Right lobe of liver (tissue), 6 donors: ENCODE data around the gene PRKCA. TPM values are rescaled to one million over a fixed set of nuclear protein-coding genes. Genes with fewer than 3 reads are reported as not detected.

Experiments used
- ATAC-seq, 4 donors: fragments of 200-7000 bp; cut with Tn5 transposase; one replicate each; pipeline ENCODE4 v1.9.1; 2020; ENCODE audit warnings: mild to moderate bottlenecking in 4 of 4, moderate library complexity in 4 of 4
- DNase-seq, 3 donors: peaks; one replicate each; pipeline ENCODE4 v3.0.0-alpha.2; 2020
- H3K27ac ChIP-seq, 3 donors: fragments of 200-600 bp; one replicate each; pipeline ENCODE4 v1.8.0; 2022
- H3K27me3 ChIP-seq, 2 donors: fragments of 200-600 bp; one replicate each; pipeline ENCODE4 v1.8.0; 2022
- H3K36me3 ChIP-seq, 4 donors: fragments of 200-600 bp; sonication (generic) in 1 of 4; one replicate each; pipeline versions ENCODE4 v1.5.1 to v1.8.0; 2017 to 2022; ENCODE audit warnings: control low read depth in 1 of 4
- H3K4me1 ChIP-seq, 4 donors: fragments of 200-600 bp; sonication (generic) in 1 of 4; one replicate each; pipeline versions ENCODE4 v1.5.1 to v1.8.0; 2017 to 2022; ENCODE audit warnings: control low read depth in 1 of 4
- H3K4me3 ChIP-seq, 3 donors: fragments of 200-600 bp; one replicate each; pipeline ENCODE4 v1.8.0; 2022
- H3K9me3 ChIP-seq, 4 donors: fragments of 200-600 bp; sonication (generic) in 1 of 4; one replicate each; pipeline versions ENCODE4 v1.5.1 to v1.8.0; 2017 to 2022; ENCODE audit warnings: control low read depth in 1 of 4
- POLR2A ChIP-seq: fragments of 450-650 bp; IDR thresholded peaks from one replicate; pipeline ENCODE4 v1.6.1; 2017; ENCODE audit warnings: antibody characterized with exemption, mild to moderate bottlenecking
- WGBS: methylation state at CpG from one replicate; pipeline ENCODE4 v1.1.6; 2018; ENCODE audit warnings: low coverage, low lambda C conversion rate; ENCODE audit not compliant: insufficient coverage; ENCODE audit errors: missing lambda C conversion rate; 5-methylcytosine and 5-hydroxymethylcytosine counted together
- intact Hi-C, 2 donors: fragments of 100-400 bp; cut with DNase I; formaldehyde crosslinking; loops; one replicate each; pipeline versions ENCODE4 v1.11.2 to v1.14.1; 2022
- total RNA-seq, 6 experiments: library from RNA; depleted of rRNA in 2 of 6; stranded (reverse); fragments of >200 nt in 2 of 6; fragmentation: NEBNext Ultra II Directional in 3 of 6; extraction: Animal tissue kit (Norgen Biotek cat#: 25700) in 3 of 6; gene quantifications; one replicate each; pipeline versions ENCODE4 v1.1.0 to v1.2.4, GENCODE V29; 2016 to 2023
- TF ChIP-seq, protein P1 (sequence below), 4 donors: fragments of 200-600 bp in 3 of 4; fragments of 450-650 bp in 1 of 4; IDR thresholded peaks; one replicate each; pipeline versions ENCODE4 v1.5.1 to v1.8.0; 2016 to 2022; ENCODE audit warnings: antibody characterized with exemption in 4 of 4, mild to moderate bottlenecking in 2 of 4
- donor health status: DM: no; HTN: yes; CAD: no.
- donor health status: DM: no; HTN: no; CAD: no.
- donor health status: DM: no; HTN: no; CAD: no.
- donor health status: DM: no; HTN: yes; CAD: no.
- donor health status: DM: no; HTN: yes; CAD: no.

The PRKCA gene
- total RNA-seq, 6 experiments from 2014 or later = 11.7 to 23.0 (median 18.7) TPM

DNA sequence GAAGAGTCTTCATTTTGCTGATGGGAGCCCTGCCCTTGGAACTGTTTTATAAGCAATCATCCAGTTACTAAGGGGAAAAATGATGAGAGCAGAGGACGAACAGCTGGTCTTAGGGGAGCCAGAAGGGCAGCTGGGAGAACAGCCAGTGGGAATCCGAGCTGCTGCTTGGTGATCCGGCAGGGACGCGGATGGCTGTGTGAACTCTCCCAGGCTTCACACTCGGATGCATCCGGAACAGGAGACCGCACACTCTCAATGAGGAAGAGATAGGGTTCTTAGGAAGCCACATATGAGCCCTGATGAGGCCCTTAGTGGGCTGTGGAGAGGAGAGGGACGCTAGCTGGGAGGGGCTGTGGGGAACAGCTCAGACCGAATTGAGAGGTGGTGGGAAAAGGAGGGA, 527.5 kb downstream of the PRKCA start:
- H3K27ac ChIP-seq = no peak overlapping the region
- H3K36me3 ChIP-seq = no peaks in the 10 kb centered on the region
- H3K4me1 ChIP-seq = no peaks in the 10 kb centered on the region
- no peak for ATAC-seq
- TF ChIP-seq, protein P1, sequence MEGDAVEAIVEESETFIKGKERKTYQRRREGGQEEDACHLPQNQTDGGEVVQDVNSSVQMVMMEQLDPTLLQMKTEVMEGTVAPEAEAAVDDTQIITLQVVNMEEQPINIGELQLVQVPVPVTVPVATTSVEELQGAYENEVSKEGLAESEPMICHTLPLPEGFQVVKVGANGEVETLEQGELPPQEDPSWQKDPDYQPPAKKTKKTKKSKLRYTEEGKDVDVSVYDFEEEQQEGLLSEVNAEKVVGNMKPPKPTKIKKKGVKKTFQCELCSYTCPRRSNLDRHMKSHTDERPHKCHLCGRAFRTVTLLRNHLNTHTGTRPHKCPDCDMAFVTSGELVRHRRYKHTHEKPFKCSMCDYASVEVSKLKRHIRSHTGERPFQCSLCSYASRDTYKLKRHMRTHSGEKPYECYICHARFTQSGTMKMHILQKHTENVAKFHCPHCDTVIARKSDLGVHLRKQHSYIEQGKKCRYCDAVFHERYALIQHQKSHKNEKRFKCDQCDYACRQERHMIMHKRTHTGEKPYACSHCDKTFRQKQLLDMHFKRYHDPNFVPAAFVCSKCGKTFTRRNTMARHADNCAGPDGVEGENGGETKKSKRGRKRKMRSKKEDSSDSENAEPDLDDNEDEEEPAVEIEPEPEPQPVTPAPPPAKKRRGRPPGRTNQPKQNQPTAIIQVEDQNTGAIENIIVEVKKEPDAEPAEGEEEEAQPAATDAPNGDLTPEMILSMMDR (IDR thresholded peaks at IDR 0.05) = no peak
- TF ChIP-seq POLR2A = no peak
- peaks cover 0 to 3% of the 10 kb centered on the region in 2 donors for H3K27me3 ChIP-seq
- WGBS = 11% methylated on average over 10 of the region's 10 CpGs
- intact Hi-C loops = no loop called here
- no peak overlapping the region for H3K4me3 ChIP-seq
- peaks cover 0 to 2% (median 0%) of the 10 kb centered on the region in 4 donors for H3K9me3 ChIP-seq
- DNase-seq = no peak

DNA sequence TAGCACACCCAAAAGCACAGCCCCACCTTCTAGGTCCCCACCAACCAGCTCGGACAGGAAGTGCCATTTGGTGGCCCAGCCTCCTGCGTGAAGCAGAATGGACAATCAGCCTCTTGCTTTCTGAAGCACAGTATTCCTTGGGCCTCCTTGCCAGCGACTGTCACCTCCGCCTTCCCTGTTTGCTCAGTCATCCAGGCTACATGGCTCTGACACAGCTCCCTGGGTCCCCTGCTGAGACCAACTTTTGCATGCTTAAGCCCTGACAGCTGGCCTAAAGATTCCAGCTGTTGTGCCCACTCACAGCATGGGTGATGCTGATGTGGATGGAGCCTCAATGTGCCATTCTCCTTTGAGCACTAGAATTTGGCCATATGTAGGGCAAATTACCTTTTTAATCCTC, 528.0 kb downstream of the PRKCA start:
- Histone ChIP-seq H3K27ac (no peak overlapping the region), H3K4me1 (no peaks in the 10 kb centered on the region), H3K27me3 (peaks cover 0 to 3% of the 10 kb centered on the region in 2 donors), H3K9me3 (peaks cover 0 to 2% (median 0%) of the 10 kb centered on the region in 4 donors), H3K4me3 (no peak overlapping the region), H3K36me3 (no peaks in the 10 kb centered on the region)
- TF ChIP-seq POLR2A = no peak
- TF ChIP-seq, protein P1 (IDR thresholded peaks at IDR 0.05) = no peak
- intact Hi-C loops = no loop called here
- DNase-seq = no peak
- no peak for ATAC-seq
- WGBS = 0% methylated on average over 1 of the region's 4 CpGs

DNA sequence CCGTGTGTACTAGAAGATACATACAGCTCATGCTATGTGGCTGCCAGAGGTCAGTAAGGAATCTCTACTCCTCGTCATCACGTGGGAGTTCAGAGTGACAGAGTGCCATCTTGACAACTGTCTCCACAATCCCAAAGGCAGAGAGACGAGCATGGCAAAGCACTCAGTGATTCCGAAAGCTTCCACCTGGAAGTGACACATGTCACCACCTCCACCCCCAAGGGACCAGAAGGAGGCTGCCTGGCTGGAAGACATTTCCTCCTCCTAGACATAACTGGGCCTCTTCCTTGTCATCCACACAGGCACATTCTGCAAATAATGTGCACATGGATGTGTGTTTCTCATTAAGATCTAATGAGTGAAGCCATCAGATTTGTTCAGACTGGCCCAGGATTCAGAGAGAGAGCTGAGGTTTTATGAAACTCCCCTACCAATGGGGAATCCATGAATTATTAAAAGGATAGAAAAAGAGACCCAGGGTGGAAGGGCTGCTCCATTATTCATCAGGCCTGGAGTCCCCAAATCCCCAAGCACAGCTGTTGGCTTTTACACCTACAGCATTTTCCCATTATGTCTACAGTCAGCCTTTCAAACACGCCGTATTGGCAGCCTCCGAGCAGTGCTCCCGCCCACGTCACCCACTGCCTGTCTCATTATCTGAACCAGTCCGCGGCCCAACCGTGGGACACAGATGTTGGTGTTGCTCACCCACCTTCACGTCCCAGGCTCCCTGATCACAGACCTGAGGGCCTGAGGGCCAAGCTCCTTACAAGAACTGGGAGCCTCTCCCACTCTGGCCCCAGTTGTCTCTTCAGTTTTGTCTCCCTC, 529.2 kb downstream of the PRKCA start:
- no peaks in the 10 kb centered on the region for H3K4me1 ChIP-seq
- peaks cover 0 to 3% of the 10 kb centered on the region in 2 donors for H3K27me3 ChIP-seq
- ATAC-seq = no peak
- 70% methylated on average over 14 of the region's 14 CpGs for WGBS
- intact Hi-C loops = no loop called here
- H3K9me3 ChIP-seq = peaks cover 0 to 2% (median 0%) of the 10 kb centered on the region in 4 donors
- H3K27ac ChIP-seq = no peak overlapping the region
- H3K4me3 ChIP-seq = no peak overlapping the region
- DNase-seq = no peak
- no peak for TF ChIP-seq POLR2A
- TF ChIP-seq, protein P1 (IDR thresholded peaks at IDR 0.05) = no peak
- H3K36me3 ChIP-seq = no peaks in the 10 kb centered on the region

DNA sequence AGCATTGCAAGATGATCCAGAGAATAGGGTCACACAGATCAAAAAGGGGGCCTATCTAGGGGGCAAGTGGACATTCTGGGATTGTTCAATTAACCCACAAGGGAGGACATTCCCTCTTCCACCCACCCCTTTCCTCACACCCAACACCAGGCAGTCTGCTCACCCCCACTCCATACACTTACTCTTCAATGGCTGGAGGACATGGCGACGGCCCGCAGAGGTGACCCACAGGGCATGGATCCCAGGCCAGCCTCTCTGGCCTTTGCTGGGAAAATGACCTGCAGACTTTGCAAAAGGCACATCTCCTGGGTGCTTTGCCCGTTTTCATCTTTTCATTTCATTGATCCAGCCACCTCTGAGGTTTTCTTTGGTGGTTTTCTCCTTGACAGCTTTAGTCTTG, 530.8 kb downstream of the PRKCA start:
- no peak for TF ChIP-seq POLR2A
- TF ChIP-seq, protein P1 (IDR thresholded peaks at IDR 0.05) = no peak
- no peaks in the 10 kb centered on the region for H3K36me3 ChIP-seq
- no peak overlapping the region for H3K27ac ChIP-seq
- no peaks in the 10 kb centered on the region for H3K4me1 ChIP-seq
- intact Hi-C loops = no loop called here
- H3K27me3 ChIP-seq = peaks cover 0 to 3% of the 10 kb centered on the region in 2 donors
- H3K9me3 ChIP-seq = no peaks in the 10 kb centered on the region
- 65% methylated on average over 4 of the region's 4 CpGs for WGBS
- H3K4me3 ChIP-seq = no peak overlapping the region
- DNase-seq = no peak
- no peak for ATAC-seq
